Skin of body (tissue), 2 donors: Measurements from ENCODE around the gene NBPF15. TPM values are rescaled to one million over a fixed set of nuclear protein-coding genes. Genes with fewer than 3 reads are reported as not detected.
A peak's percentile ranks its signal among the peaks of the same experiment; 100 is the strongest.

Experiments
- small RNA-seq: library from RNA; depleted of rRNA; stranded (forward); fragments of <200 nt; gene quantifications from one replicate; pipeline ENCODE3, GENCODE V24; 2014; ENCODE audit warnings: low replicate concordance
- total RNA-seq: library from RNA; depleted of rRNA; stranded (reverse); fragments of >200 nt; gene quantifications from one replicate; pipeline ENCODE4 v1.2.3, GENCODE V29; 2014

The NBPF15 gene
- total RNA-seq, 1 donor from 2014 or later = 37.8 TPM

Small RNA genes within 50 kb of the gene (small RNA-seq; reads per million reads assigned to genes)
- not detected for gene AC246785.4
- 55.4 reads per million, percentile 95 among the genes with 10 or more reads in this experiment for gene RNVU1-15

Other genes with a start within 250 kb of the NBPF15 start
- gene PPIAL4E, start 88.0 kb downstream of the NBPF15 start, total RNA-seq = not detected
- not detected for gene PPIAL4F, start 131.2 kb upstream of the NBPF15 start, total RNA-seq